ENCODE data around the gene DHRS13.
A peak's percentile ranks its signal among the peaks of the same experiment; 100 is the strongest.

Gene DHRS13, protein sequence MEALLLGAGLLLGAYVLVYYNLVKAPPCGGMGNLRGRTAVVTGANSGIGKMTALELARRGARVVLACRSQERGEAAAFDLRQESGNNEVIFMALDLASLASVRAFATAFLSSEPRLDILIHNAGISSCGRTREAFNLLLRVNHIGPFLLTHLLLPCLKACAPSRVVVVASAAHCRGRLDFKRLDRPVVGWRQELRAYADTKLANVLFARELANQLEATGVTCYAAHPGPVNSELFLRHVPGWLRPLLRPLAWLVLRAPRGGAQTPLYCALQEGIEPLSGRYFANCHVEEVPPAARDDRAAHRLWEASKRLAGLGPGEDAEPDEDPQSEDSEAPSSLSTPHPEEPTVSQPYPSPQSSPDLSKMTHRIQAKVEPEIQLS

GRCh38 chr17:28902819-28903545 lies at the start of gene DHRS13:
Gene DHRS13 (minus strand): TSS chr17:28903079. CDS start chr17:28902944, 135 bp downstream.
- DNase-seq, result peak; percentile 86

DNA sequence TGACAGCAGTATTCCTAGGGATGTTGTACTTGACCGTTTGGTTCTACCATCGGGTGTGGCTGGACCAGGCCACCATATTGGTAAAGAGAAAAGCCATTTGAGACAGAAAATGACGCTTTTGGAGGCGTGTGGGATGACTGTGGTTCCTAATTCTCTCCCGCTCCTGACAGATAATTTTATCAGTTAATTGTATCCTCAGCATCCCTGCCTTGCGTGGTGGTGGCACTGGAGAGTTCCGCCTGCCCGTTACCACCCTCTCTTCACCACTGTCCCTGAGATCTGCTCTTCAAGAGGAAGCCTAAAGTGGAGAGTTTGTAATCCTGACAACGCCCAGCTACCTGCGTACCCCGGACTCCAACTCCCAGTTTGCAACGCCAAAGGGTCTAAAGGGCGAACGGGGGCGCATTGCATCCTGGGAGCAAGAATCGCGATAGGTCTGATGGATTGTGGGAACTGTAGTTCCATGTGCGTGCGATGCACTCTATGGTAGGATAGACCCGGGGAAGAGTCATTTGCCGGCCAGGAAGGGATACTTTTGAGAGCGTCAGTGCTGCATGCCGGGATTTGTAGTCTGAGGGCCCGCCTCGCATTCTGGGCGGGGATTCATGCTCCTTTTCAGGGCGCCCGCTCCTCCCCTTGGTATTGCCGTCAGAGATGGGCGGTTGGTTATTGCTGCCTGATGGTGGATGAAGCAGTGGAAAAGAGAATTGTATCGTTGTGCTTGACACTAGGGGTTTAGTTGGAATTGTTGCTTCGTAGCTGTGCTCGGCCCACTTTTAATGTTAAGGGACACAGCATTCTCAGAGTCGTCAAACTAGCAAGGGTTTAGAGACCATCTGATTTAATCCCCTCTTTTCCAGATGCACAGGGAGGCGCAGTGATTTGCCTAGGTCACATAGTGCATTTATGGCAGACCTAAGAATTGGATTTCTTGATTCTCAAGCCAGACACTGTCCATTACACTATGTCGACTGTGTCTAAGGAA lies 49.4 kb upstream of the DHRS13 start:
- peak; percentile 100 for DNase-seq

- peak; percentile 100 for DNase-seq
Observed at GRCh38 chr17:28951428-28951990, 48.6 kb upstream of the DHRS13 start, which contains the start of gene PHF12. Gene PHF12 (minus strand): TSS chr17:28951518. CDS start chr17:28950960, 558 bp downstream.

DNA sequence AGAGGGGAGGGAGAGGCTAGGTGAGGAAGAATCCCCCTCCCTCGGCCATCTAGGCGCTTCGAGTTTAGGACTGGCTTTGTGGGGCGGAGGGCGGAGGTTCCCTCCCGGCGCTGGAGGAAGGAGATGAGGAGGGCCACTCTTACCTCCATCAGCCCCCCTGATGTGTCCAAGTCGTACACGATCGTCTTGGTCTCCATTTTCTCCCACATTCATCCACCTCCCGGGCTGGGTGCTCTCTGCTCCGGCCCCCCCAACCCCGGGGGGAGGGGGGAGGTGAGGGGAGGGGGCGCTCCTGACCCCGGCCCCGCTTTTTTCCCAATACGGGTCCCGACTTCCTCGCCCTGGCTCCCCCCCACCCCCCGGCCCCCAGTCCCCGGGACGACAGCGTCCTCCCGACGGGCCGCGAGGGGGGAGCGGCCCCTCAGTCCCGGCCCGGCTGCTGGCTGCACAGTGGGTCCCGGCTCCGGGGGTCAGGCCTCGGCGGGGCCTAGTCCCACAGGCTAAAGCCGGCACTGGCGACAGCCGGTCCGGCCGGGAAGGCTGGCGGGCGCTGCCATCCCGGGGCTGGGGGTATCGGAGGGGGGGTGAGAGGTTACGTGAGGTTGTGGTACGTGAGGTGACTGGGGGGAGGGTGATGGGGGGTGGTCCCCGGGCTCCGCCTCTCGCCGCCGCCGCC lies 48.0 kb upstream of the DHRS13 start:
- no peak for DNase-seq

DNA sequence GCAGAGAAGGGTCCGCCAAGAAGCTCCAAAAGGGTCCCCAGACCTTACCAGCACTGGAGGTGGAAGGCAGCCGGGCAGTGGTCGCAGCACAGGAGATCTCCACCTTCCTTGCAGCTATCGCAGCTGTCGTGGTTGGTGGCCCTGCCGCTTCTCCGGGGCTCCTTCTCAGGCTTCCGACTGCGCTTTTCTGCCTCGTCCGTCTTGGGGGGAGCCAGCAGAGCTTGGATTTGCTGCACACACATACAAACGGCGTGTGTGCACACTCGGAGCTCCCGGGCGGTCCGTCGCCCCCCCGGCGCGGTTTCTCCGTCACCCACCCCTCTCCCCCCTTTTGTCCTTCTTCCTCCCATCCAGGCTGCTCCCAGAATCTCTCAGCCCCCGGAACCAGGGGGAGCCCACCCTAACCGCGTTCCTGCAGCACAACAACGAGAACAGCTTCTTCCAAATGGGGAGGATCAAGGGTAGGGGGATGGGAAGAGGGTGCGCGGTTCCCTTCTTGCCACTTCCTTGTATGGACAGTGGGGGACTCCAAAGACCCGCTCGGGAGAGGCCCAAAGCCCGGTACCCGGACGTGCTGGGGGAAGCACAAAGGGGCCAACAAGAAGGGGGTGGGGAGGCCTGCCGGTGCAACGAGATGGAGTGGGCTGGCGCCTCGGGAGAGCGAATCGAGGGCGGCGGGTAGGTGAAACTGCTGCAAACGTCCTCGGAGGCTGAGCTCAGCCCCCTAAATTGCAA lies 47.3 kb upstream of the DHRS13 start:
- DNase-seq, result peak; percentile 58

DNA sequence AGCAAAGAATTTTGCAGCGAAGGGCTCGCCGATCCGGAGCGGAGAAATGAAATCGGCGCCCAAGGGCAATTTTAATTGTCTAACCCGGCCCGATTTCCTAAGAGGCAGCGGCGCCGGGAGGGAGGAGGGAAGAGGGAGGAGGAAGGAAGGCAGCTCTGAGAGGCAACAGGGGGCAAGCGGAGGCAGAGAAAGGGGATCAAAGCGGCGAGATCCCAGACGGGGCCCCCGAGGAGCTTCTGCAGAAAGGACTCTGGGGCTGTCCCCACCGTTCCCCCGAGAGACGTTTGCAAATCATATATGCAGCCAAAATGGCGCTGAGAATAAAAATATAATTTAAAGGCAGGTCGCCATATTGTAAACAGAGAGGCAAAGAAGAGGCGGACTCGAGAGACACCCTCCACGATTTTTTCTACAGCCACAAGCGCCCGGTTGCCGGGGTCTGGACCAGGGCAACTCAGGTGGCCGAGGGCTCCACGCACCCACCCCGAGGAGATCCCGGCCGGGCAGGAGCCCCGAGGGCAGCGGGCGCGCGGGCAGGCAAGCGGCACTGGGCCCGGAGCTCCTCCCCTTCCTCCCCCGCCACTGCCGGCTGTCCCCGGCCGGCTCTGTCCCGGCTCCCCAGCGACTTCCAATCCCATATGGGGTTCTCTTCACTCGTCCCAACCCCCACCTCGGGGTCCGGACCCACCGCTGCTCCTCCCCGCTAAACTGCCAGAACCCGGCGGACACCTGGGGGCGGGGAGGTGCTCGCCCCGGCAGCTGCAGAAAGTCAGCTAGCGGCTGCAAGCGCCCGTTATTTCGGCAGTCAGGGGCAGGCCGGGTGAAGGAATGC lies 46.5 kb upstream of the DHRS13 start:
- DNase-seq, result peak; percentile 25

GRCh38 chr17:28948873-28949184 lies 46.0 kb upstream of the DHRS13 start:
- peak; percentile 19 for DNase-seq

DNA sequence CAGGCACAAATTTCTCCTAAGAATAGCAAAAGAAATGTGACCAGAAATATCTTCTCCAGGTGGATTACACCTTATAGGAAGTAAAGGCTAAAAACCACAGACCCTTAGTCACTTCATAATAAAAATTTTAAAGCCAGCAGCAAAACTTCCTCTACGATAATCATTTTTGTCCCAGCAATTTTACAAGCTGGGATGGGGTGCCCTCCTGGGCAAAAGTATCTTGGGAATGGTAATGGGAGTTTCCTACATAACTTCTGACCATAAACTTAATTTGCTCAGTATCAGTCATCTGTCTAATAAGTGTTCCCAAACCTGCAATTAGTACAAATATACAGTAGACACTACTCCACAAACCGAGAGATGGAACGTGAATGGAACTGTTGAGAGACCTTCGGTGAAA lies 45.5 kb upstream of the DHRS13 start:
- no peak for DNase-seq

- DNase-seq, result no peak
Observed at GRCh38 chr17:28947639-28948038, 44.8 kb upstream of the DHRS13 start.

DNA sequence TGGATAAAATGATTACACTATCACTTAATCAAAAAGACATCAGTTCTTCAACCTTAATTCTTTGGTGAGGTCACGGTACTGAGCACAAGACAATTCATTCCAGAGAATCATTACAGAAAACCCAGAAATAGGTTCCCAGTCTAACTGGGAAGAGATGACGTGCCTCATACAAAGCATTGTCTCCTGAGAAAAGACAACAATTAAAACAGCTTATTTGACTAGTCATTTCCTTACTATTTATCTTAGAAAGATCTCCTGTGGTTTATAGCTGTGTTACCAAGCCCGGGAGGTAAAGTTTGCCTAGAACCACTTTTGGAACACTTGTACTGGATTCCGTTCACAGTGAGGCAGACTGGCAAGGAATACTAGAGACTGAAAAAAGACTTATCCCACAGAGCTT lies 43.4 kb upstream of the DHRS13 start:
- peak; percentile 56 for DNase-seq

- DNase-seq, result peak; percentile 33
Observed at GRCh38 chr17:28944862-28945741, 42.2 kb upstream of the DHRS13 start.

DNA sequence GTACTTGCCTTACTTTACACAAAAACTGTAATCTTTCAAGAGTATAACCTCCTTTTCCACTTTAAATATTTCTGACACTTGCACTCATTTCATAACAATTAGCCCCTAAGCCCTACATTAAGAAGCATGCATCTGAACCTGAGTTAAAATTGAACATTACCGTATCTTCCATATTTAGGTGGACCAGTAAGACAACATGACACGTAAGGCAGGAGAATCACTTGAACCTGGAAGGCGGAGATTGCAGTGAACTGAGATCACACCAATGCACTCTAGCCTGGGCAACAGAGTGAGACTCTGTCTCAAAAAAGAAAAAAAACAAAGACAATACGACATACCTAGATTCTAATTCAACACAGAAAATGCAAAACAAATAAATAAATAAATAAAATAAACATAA lies 41.5 kb upstream of the DHRS13 start:
- DNase-seq, result no peak

- no peak for DNase-seq
Observed at GRCh38 chr17:28942925-28943324, 40.0 kb upstream of the DHRS13 start.

DNA sequence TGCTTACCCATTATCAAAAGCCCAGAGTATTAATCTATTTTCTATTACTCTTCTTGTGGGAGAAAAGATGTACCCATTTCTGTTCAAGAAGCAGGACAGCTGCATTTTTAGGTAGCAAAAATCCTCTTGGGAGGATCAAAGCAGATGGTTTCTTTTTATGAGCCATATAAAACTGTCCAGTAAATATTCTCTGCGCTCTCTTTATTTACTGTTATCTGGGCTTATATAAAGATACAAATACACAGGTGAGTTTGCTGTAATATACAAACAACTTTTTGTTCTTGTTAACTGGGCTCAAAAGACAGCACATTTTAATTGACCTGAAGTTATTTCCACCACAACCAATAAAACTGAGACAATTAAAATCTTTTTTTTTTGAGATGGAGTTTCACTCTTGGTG lies 38.4 kb upstream of the DHRS13 start:
- DNase-seq, result no peak

DNA sequence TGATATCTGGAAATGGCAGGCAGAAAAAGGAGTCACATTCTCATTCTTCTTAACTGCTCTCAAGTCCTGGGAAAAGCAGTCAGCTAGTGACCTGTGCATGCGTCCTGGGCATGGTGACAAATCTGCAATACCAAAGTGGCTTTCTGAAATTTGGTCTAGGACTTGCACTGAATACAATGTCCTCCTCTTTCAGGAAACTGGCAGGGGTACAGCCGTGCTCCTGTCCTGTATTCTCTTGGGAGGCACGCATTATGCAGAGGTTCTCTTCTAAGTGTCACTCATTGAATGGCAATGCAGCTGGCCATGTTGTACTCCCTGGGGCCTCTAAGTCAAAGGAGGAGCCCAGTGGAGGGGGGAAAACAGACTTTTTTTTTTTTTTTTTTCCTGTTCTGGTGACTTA lies 37.8 kb upstream of the DHRS13 start:
- DNase-seq, result no peak

- DNase-seq, result no peak
Observed at GRCh38 chr17:28940142-28940541, 37.3 kb upstream of the DHRS13 start.

DNA sequence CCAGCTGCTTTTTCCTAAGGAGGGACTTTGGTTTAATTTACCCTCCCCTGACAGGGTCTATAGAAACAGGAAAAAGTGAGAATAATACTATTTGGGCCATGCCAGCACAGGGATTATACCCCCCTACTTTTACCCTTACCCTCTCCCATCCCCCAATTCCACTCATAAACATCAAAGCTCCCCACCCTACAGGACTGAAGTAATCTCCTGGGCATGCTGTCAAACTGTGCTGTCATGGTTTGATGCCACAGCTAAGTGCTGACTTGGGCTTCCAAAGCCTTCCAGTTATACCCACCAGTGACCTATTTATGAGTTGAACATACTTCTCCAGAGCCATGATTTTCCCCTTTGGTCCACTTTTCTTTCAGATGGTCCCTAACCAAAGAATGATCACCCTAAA lies 35.7 kb upstream of the DHRS13 start:
- DNase-seq, result no peak

DNA sequence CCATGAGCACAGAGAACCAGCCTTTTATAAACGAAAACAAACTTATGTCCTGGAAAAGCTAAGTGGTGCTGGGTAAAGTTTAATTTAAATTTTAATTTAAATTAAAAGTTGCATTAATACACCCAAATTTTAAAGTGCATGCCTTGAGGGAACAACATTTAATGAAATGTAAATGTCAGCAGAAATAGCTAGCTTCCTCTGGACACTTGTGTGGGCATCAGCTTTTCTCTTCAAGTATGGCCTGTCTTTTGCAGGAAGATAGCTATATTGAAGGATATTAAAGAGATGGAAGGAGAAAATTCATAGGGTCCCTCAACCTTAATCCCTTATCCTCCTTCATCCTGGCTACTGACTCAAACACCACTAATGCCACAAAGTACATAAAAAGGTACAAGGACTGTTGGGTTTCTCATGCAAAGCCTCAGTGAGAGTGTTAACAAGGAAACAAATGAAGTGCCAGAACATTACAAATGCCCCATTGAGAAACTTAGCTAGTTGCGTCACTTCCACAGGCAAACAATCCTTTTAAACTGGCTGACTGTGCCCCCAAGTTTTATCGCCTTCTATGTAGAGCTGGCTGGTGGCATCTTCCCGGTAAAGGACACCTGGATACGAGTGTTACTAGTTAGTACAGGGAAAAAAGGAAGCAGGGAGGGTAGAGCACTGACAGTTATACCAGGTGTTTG lies 34.3 kb upstream of the DHRS13 start:
- no peak for DNase-seq
